ENCODE measurements around the gene XIRP1.

XIRP1 gene

DNA sequence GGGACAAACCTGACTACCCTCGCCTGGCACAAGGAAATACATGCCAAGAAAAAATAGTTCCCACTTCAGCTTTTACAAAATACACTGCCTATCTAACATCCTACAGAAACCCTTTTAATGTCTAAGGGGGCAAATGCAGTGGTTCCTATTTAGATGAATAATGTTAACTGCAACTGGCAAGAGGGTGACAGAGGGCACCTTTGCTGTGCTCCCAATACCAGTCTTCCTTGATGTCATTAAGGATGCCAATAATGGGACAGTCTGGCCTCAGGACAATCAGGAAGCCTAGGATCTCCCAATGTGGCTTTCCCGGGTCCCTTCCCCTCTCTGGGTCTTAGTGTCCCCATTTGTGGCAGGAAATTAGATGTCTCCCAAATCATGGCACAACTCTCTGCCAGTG, 53.0 kb downstream of the XIRP1 start:
- TF ChIP-seq JUND (IDR thresholded peaks at IDR 0.05; ENCODE audit: low read depth) = no peak
- no peak for DNase-seq (ENCODE audit: low read depth in 1 of 2, low spot score in 1 of 2)
- in situ Hi-C loops (cut with HindIII; ENCODE audit: low pct_unique_long_range_greater_than_20kb, low sequenced_read_pairs) = no loop called here

DNA sequence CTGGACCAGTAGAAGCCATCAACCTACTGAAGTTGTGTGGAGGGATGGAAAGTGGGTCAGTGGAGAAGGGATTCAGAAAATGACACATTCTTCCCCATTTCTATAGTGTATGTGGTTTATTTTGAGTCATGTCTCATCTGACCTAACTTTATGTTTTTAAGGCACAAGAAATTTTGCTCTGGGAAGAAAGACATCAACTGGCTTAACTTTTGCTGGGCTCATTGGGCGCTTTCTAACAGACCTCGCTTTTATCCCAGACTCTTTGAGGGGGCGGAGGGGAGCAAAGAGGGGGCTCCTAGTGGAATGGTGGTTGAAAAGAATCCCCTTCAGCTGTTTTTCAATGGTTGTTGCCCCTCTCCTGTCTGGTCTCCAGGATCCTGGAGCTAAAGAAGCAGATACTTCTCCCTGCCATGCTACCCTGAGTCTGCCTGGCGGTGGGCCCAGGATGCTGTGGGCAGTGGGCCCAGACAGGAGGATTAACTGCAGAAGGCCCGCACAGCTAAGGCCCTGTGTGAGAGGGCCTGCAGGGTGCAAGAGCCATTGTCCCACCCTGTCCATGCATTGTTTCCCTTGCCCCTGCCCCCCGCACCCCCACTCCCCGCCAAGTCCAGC, 53.5 kb downstream of the XIRP1 start:
- no peak for DNase-seq (ENCODE audit: low read depth in 1 of 2, low spot score in 1 of 2)
- in situ Hi-C loops (cut with HindIII; ENCODE audit: low pct_unique_long_range_greater_than_20kb, low sequenced_read_pairs) = no loop called here
- TF ChIP-seq JUND (IDR thresholded peaks at IDR 0.05; ENCODE audit: low read depth) = no peak

DNA sequence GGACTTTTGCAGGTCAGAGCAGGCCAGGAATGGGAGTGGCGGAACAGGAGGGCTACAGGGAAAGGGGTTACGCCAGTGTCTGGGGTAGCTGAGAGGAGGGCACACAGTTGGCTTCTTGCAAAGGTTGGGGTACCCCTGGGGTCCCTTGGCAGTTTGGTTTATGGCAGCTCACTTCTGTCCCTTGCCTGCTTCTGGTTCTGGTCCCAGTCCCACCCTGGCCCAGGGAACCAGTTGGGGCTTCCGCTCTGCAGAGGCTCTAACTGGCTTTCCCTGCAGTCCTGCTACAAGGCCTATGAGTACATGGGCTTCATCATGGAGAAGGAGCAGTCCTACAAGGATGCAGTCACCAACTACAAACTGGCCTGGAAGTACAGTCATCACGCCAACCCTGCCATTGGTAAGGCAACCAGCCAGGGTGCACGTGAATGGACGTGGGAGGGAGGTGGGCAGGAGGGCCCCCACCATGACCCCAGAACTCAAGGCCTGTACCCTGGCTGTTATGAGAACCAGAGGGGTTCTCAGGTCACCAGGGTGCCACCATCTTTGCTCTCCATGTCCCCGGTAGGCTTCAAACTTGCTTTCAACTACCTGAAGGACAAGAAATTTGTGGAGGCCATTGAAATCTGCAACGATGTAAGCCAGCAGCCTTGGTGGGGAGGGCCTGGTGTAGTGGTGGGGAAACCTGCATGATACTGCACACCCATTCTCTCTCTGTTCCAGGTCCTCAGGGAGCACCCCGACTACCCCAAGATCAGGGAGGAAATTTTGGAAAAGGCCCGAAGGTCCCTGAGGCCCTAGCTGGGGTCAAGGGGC, 54.2 kb downstream of the XIRP1 start:
- no peak for TF ChIP-seq JUND (IDR thresholded peaks at IDR 0.05; ENCODE audit: low read depth)
- DNase-seq (ENCODE audit: low read depth in 1 of 2, low spot score in 1 of 2) = no peak
- in situ Hi-C loops (cut with HindIII; ENCODE audit: low pct_unique_long_range_greater_than_20kb, low sequenced_read_pairs) = no loop called here

DNA sequence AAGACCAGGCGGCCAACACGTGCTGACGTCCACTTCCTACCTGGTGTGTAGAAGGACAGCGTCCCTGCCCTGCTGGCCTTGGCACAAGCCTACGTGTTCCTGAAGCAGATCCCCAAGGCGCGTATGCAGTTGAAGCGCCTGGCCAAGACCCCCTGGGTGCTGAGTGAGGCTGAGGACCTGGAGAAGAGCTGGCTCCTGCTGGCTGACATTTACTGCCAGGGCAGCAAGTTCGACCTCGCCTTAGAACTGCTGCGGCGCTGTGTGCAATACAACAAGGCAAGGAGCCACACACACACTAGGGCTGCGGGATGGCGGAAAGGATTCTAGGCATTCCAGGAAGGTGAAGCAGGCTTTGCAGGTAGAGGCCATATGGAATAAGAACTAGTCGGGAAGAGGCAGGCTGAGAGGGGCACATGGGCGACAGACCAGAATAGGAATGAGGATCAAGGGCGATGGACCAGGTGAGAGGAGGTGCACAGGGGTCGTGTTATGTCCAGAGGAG, 54.9 kb downstream of the XIRP1 start:
- TF ChIP-seq JUND (IDR thresholded peaks at IDR 0.05; ENCODE audit: low read depth) = no peak
- in situ Hi-C loops (cut with HindIII; ENCODE audit: low pct_unique_long_range_greater_than_20kb, low sequenced_read_pairs) = no loop called here
- DNase-seq (ENCODE audit: low read depth in 1 of 2, low spot score in 1 of 2) = no peak

DNA sequence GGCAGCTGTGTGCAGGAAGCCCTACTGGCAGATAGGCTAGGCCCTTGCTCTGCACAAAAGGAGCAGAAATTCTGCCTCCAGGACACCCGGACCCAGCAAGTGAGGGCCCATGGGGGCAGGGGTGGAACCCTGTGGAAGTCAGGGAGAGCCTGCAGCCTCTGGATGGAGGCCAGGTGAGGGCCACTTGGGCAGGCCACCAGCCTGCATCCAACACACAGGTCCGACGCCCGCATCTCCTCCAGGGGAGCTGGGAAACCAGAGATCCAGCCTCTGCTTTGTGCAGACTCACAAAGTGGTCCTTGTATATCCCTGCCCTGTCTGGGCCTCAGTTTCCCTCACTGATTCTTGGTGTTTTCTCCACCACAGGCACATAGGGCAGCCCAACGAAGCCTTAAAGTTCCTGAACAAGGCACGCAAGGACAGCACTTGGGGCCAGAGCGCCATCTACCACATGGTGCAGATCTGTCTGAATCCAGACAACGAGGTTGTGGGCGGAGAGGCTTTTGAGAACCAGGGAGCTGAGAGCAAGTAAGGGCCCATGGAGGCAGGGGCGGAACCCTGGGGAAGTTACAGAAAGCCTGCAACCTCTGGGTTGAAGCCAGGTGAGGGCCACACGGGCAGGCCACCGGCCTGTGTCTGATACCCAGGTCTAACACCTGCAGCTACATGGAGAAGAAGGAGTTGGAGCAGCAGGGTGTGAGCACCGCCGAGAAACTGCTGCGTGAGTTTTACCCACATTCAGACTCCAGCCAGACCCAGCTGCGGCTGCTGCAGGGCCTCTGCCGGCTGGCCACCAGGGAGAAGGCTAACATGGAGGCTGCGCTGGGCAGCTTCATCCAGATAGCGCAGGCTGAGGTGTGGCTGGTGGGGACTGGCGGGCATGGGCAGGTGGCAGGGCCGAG, 55.6 kb downstream of the XIRP1 start:
- TF ChIP-seq JUND (IDR thresholded peaks at IDR 0.05; ENCODE audit: low read depth) = no peak
- in situ Hi-C loops (cut with HindIII; ENCODE audit: low pct_unique_long_range_greater_than_20kb, low sequenced_read_pairs) = no loop called here
- no peak for DNase-seq (ENCODE audit: low read depth in 1 of 2, low spot score in 1 of 2)

DNA sequence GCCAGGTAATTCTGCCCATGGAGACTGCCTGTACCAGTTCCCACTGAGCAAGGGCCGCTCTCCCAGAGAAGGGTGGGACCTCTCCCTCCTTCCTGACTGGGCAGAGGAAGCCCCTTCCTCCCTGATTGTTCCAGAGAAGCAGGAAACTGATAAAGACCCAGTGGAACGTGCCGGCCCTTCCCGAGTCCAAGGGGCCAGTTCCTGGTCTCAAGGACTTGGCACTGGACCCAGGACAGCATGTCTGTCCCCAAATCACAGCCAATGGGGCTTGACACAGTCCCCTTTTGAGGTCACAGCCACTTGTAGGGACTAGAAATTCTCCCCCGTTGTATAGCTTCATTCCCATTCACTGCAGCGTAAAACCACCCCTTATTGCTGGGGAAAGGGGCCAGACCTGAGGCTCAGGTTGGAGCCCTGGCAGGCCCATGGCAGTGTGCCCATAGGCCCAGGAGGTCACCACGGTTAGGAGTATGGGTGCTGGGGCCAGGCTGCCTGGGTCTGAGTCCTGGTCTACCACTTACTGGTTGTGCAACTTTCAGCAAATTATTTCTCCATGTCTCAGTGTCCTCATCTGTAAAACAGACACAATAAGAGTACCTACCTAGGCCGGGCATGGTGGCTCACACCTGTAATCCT, 57.1 kb downstream of the XIRP1 start:
- no peak for DNase-seq (ENCODE audit: low read depth in 1 of 2, low spot score in 1 of 2)
- no peak for TF ChIP-seq JUND (IDR thresholded peaks at IDR 0.05; ENCODE audit: low read depth)
- in situ Hi-C loops (cut with HindIII; ENCODE audit: low pct_unique_long_range_greater_than_20kb, low sequenced_read_pairs) = no loop called here

DNA sequence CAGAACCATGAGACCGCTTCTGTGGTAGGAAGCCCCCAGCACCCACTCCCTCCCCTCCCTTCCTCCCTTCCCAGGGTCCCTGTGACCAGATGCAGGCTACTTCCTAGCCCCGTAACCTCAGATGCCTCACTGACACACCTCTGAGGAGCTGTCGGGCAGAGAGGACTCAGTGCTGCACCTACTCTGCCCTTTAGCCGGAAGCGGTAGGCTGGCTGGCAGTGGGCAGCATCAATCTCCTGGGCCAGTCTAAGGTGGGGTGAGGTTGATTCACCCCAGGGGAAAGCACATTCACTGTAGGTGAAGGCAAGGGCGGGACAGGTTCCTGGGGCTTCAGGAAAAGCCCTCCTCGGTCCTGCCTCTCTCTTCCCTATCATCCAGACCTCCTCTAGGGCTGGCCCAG, 58.1 kb downstream of the XIRP1 start:
- in situ Hi-C loops (cut with HindIII; ENCODE audit: low pct_unique_long_range_greater_than_20kb, low sequenced_read_pairs) = no loop called here
- no peak for DNase-seq (ENCODE audit: low read depth in 1 of 2, low spot score in 1 of 2)
- no peak for TF ChIP-seq JUND (IDR thresholded peaks at IDR 0.05; ENCODE audit: low read depth)

DNA sequence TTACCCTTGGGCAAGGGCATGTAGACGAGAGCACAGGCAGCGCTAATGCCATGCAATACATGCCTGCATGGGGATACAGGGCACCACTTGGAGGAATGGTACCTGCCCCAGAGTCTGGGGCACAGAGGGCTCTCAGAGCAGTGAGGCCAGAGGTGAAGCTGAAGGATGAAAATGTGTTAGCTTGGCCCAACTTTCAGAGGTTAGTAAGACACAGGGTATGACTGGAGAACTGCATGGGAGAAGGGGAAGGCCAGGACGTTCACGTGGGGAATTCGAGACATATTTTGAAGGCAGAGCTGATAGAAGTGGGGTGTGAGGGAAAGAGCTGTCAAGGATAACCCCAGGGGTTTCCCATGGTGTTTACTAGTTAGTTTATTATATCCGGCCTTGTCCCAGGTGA, 58.6 kb downstream of the XIRP1 start:
- no peak for DNase-seq (ENCODE audit: low read depth in 1 of 2, low spot score in 1 of 2)
- no peak for TF ChIP-seq JUND (IDR thresholded peaks at IDR 0.05; ENCODE audit: low read depth)
- in situ Hi-C loops (cut with HindIII; ENCODE audit: low pct_unique_long_range_greater_than_20kb, low sequenced_read_pairs) = no loop called here

Data from T47D (cell line).